ENCODE results near the gene SUMO4. TPM values are rescaled to one million over a fixed set of nuclear protein-coding genes. Genes with fewer than 3 reads are reported as not detected.
A peak's percentile ranks its signal among the peaks of the same experiment; 100 is the strongest.

Gene SUMO4
- total RNA-seq, 2 donors from 2014 or later, result 0.67 to 1.3 TPM

DNA sequence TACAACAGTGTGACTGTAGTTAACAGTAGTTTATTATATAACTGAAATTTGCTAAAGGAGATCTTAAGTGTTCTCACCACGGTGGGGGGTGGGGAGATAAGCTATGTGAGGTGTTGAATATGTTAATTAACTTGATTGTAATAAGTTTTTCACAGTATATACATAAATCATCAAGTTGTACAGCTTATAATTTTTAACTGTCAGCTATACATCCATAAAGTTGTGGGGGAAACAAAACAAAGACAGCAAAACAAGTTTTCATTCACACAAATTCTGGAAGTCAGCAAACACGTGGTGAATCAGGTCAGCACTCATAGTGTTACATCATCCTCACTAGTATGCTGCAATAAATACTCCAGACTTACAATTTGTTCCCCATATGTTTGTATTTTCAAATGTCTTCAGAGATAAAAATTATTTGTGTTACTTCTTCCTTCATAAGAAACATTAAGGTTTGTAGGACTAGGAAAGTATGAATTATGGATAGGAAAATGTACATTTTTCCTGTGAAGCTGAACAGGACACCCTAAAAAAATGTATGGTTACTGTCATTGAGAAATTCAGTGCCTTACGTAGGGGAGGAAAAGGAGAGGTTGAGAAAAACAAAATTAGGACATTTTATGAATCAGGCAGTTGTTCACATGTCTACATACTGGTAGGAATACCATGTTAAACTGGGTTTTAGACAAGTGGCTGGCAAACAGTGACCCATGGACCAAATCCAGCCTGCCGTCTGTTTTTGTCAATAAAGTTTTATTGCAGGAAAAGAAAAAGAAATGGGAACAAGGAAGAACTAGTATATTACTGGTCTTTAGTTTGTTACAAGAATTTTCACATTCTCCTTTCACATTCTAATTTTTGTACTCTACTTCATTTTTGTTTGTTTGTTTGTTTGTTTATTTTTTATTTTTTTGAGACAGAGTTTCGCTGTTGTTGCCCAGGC lies 6.0 kb downstream of the SUMO4 start:
- peak overlapping the region in 1 of 2 donors; percentile 7 for H3K27ac ChIP-seq
- TF ChIP-seq, protein P1, sequence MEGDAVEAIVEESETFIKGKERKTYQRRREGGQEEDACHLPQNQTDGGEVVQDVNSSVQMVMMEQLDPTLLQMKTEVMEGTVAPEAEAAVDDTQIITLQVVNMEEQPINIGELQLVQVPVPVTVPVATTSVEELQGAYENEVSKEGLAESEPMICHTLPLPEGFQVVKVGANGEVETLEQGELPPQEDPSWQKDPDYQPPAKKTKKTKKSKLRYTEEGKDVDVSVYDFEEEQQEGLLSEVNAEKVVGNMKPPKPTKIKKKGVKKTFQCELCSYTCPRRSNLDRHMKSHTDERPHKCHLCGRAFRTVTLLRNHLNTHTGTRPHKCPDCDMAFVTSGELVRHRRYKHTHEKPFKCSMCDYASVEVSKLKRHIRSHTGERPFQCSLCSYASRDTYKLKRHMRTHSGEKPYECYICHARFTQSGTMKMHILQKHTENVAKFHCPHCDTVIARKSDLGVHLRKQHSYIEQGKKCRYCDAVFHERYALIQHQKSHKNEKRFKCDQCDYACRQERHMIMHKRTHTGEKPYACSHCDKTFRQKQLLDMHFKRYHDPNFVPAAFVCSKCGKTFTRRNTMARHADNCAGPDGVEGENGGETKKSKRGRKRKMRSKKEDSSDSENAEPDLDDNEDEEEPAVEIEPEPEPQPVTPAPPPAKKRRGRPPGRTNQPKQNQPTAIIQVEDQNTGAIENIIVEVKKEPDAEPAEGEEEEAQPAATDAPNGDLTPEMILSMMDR (IDR thresholded peaks at IDR 0.05), result no peak
- no peak overlapping the region for H3K4me3 ChIP-seq
- H3K27me3 ChIP-seq, result no peaks in the 10 kb centered on the region
- no peak for DNase-seq (ENCODE audit: low spot score)
- peaks cover 18% of the 10 kb centered on the region for H3K36me3 ChIP-seq
- no peaks in the 10 kb centered on the region for H3K9me3 ChIP-seq
- peaks cover 0 to 14% of the 10 kb centered on the region in 2 donors for H3K4me1 ChIP-seq

DNA sequence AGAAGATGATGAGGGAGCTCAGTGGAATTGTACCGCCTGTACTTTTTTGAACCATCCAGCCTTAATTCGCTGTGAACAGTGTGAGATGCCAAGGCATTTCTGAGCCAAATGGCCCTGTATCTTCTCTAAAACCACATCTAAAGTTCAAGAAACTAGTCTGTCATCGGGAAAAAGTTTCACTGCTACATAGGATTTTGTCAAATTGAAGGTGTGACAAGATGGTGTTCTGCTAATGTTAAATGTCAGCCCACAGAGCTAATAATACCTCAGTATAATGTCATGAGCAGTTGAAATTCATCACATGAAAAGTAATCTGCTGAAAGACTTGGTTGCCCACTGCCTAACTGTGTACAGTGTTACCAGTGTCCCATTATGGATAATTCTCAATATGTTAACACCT lies 9.6 kb downstream of the SUMO4 start:
- H3K27me3 ChIP-seq, result no peaks in the 10 kb centered on the region
- no peak for DNase-seq (ENCODE audit: low spot score)
- H3K9me3 ChIP-seq, result no peaks in the 10 kb centered on the region
- TF ChIP-seq, protein P1 (IDR thresholded peaks at IDR 0.05), result no peak
- peaks cover 0 to 17% of the 10 kb centered on the region in 2 donors for H3K4me1 ChIP-seq
- no peaks in the 10 kb centered on the region for H3K36me3 ChIP-seq
- peak overlapping the region; percentile 32 to 53 for H3K27ac ChIP-seq
- no peak overlapping the region for H3K4me3 ChIP-seq

DNA sequence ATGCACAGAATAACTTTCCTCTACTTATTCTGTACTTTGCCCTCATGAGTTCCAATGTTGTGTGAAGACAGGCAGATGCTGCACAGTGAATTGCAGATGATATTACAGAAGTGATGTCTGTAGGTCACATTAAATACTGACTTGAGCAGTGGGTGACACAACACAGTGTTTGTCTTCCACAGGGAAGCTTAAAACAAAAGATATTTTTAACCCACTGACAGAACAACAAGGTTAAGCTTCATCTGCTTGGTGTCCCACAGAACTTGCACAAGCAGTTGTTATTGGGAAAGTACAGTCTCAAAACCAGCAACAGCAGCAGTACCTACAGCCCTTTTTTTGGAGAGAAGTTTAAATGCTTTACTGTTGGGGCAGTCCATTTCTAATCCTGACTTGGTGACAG lies 10.5 kb downstream of the SUMO4 start:
- peaks cover 0 to 17% of the 10 kb centered on the region in 2 donors for H3K4me1 ChIP-seq
- no peaks in the 10 kb centered on the region for H3K9me3 ChIP-seq
- TF ChIP-seq, protein P1 (IDR thresholded peaks at IDR 0.05), result no peak
- peak overlapping the region; percentile 32 to 34 for H3K27ac ChIP-seq
- no peak overlapping the region for H3K4me3 ChIP-seq
- no peak for DNase-seq (ENCODE audit: low spot score)
- H3K36me3 ChIP-seq, result no peaks in the 10 kb centered on the region
- H3K27me3 ChIP-seq, result no peaks in the 10 kb centered on the region

DNA sequence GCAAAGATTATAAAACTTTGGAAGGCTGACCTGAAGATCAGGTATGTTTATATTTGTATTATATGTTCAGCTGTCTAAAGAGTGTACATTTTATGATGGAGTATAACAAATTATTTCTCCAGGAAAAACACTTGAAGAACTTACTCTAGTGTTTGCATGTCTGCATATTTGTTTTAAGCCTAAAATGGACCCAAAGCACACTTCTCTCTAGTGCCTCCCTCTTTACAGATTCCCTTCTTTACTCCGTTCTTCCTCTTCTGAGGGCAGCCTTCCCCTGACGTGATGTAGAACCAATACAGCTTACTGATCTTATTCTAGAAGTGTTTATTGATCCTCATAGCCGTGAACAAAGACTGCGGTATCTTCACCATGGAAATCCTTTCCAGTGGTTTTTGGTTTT lies 13.9 kb downstream of the SUMO4 start:
- Histone ChIP-seq H3K36me3 (no peaks in the 10 kb centered on the region), H3K9me3 (no peaks in the 10 kb centered on the region), H3K4me3 (no peak overlapping the region), H3K27me3 (no peaks in the 10 kb centered on the region), H3K27ac (no peak overlapping the region), H3K4me1 (peaks cover 0 to 17% of the 10 kb centered on the region in 2 donors)
- no peak for DNase-seq (ENCODE audit: low spot score)
- TF ChIP-seq, protein P1 (IDR thresholded peaks at IDR 0.05), result no peak

DNA sequence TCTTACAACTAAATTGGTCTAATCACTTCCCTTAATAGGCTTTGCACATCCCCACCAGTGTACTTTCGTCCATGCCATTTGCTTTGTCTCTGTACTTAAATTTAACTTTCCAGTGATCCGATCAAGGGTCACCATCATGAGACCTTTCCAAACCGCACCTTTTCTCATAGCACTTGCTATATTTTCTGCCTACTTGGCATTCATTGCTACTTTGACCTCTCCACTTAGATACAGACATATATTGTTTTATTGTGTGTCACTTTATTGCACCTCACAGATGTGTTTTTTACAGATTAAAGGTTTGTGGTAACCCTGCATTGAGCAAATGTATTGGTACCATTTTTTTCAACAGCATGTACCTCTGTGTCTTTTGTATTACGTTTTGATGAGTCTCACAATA lies 14.8 kb downstream of the SUMO4 start:
- H3K4me1 ChIP-seq, result peaks cover 0 to 16% of the 10 kb centered on the region in 2 donors
- TF ChIP-seq, protein P1 (IDR thresholded peaks at IDR 0.05), result no peak

More for the DNA sequence above, 14.8 kb downstream of the SUMO4 start:
- Histone ChIP-seq H3K4me3 (no peak overlapping the region), H3K27ac (no peak overlapping the region), H3K9me3 (no peaks in the 10 kb centered on the region), H3K27me3 (no peaks in the 10 kb centered on the region), H3K36me3 (no peaks in the 10 kb centered on the region)
- no peak for DNase-seq (ENCODE audit: low spot score)

All from right atrium auricular region (tissue), 2 donors.